Ascending aorta (tissue), 2 donors: ENCODE results near the gene GSTO2. TPM values are rescaled to one million over a fixed set of nuclear protein-coding genes. Genes with fewer than 3 reads are reported as not detected.
A peak's percentile ranks its signal among the peaks of the same experiment; 100 is the strongest.

Experiments
- DNase-seq, 2 donors: peaks; one replicate each; pipeline ENCODE4 v3.0.0-alpha.2; 2019; ENCODE audit warnings: low spot score in 2 of 2
- H3K27ac ChIP-seq, 2 donors: fragments of 200-600 bp; sonication (generic); one replicate each; pipeline ENCODE4 v1.5.1; 2016 to 2017; ENCODE audit warnings: mild to moderate bottlenecking in 1 of 2
- H3K27me3 ChIP-seq: fragments of 200-600 bp; sonication (generic); one replicate; pipeline ENCODE4 v1.5.1; 2017
- H3K36me3 ChIP-seq, 2 donors: fragments of 200-600 bp; sonication (generic); one replicate each; pipeline ENCODE4 v1.5.1; 2016
- H3K4me1 ChIP-seq, 2 donors: fragments of 200-600 bp; sonication (generic); one replicate each; pipeline ENCODE4 v1.5.1; 2016 to 2017; ENCODE audit warnings: mild to moderate bottlenecking in 1 of 2
- H3K4me3 ChIP-seq, 2 donors: fragments of 200-600 bp; sonication (generic); one replicate each; pipeline ENCODE4 v1.5.1; 2016 to 2017; ENCODE audit warnings: mild to moderate bottlenecking in 1 of 2
- H3K9me3 ChIP-seq, 2 donors: fragments of 200-600 bp; sonication (generic); one replicate each; pipeline ENCODE4 v1.5.1; 2016
- intact Hi-C: fragments of 100-400 bp; cut with DNase I; formaldehyde crosslinking; loops from one replicate; pipeline ENCODE4 v1.15.1; 2023
- total RNA-seq: library from RNA; depleted of rRNA; stranded (reverse); fragments of >200 nt; gene quantifications from one replicate; pipeline ENCODE4 v1.1.0, GENCODE V29; 2016
- TF ChIP-seq, protein P1 (sequence below), 3 experiments: fragments of 200-600 bp in 2 of 3; fragments of 450-650 bp in 1 of 3; sonication (generic) in 2 of 3; IDR thresholded peaks; one replicate each; pipeline ENCODE4 v1.5.1; 2016 to 2019; ENCODE audit warnings: antibody characterized with exemption in 3 of 3, mild to moderate bottlenecking in 1 of 3, moderate library complexity in 1 of 3

The GSTO2 gene
- total RNA-seq, 1 donor from 2014 or later = not detected

DNA sequence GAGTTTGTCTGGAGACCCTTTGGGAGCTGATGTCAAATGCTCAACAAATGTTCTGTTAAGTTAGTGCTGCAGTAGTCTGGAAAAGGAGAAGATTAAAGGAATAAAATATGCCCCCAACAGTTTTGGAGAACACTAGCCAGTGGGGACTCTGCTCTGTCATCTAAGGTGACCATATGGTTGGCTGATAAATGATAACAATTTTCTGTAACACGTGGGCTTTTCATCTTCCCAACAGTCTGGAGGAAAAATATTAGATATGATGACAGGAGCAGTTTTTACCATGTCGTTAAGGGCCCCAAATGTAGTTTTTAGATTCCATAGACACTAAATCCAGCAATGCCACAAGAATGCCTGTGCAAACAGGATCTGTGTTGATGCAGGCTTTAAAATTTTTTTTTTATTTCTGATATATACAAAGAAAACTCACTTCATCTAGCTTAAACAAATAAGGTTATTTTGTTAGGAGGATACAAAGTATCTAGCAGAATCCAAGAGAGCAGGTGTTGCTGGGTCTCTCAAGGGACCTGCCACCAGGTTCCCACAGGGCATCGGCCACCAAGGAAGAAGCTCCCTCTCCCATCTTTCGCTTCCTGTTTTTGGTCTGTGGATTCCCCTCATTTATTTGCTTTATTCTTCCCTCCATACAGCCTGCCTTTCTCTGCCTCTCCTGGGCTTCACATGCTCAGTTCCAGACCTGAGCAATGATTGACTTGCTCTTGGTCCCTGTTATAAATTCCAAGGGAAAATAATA, 78.5 kb downstream of the GSTO2 start:
- no peak for DNase-seq
- H3K27ac ChIP-seq = no peak overlapping the region
- intact Hi-C loops = no loop called here
- TF ChIP-seq, protein P1, sequence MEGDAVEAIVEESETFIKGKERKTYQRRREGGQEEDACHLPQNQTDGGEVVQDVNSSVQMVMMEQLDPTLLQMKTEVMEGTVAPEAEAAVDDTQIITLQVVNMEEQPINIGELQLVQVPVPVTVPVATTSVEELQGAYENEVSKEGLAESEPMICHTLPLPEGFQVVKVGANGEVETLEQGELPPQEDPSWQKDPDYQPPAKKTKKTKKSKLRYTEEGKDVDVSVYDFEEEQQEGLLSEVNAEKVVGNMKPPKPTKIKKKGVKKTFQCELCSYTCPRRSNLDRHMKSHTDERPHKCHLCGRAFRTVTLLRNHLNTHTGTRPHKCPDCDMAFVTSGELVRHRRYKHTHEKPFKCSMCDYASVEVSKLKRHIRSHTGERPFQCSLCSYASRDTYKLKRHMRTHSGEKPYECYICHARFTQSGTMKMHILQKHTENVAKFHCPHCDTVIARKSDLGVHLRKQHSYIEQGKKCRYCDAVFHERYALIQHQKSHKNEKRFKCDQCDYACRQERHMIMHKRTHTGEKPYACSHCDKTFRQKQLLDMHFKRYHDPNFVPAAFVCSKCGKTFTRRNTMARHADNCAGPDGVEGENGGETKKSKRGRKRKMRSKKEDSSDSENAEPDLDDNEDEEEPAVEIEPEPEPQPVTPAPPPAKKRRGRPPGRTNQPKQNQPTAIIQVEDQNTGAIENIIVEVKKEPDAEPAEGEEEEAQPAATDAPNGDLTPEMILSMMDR (IDR thresholded peaks at IDR 0.05) = no peak
- no peaks in the 10 kb centered on the region for H3K36me3 ChIP-seq
- no peaks in the 10 kb centered on the region for H3K9me3 ChIP-seq
- H3K27me3 ChIP-seq = no peaks in the 10 kb centered on the region
- H3K4me3 ChIP-seq = no peak overlapping the region
- H3K4me1 ChIP-seq = peaks cover 0 to 3% of the 10 kb centered on the region in 2 donors

GRCh38 chr10:104348601-104349000, 79.6 kb downstream of the GSTO2 start:
- Histone ChIP-seq H3K4me1 (peaks cover 2 to 7% of the 10 kb centered on the region in 2 donors), H3K36me3 (no peaks in the 10 kb centered on the region), H3K9me3 (no peaks in the 10 kb centered on the region), H3K27ac (no peak overlapping the region), H3K27me3 (no peaks in the 10 kb centered on the region), H3K4me3 (no peak overlapping the region)
- intact Hi-C loops = no loop called here
- TF ChIP-seq, protein P1 (IDR thresholded peaks at IDR 0.05) = no peak
- DNase-seq = no peak

DNA sequence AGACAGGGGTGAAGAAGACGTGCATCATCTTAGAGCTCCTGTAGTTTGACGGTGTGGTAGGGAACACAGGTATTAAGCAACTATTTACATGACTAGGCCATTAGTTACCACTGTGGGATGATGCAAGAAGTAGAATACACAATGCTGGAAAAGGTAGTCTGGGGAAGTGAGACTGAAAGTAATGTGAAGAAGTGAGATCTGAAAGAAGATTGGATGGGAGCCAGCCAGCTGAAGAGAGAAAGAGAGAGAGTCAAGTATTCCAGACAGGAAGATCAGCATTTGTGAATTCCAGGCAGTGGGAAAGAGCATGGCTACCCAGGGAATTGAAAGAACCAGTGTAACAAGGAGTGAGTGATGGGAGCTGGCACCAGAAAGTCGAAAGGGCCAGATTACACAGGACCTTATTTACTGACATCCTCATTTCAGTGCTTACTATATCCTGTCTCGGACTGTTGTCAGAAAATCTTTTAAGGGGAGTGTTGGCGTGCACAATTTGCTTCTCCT, 80.7 kb downstream of the GSTO2 start:
- Histone ChIP-seq H3K27me3 (no peaks in the 10 kb centered on the region), H3K4me1 (peaks cover 2 to 12% of the 10 kb centered on the region in 2 donors), H3K27ac (peak overlapping the region; percentile 2 to 54), H3K4me3 (peak overlapping the region; percentile 21 to 30), H3K9me3 (no peaks in the 10 kb centered on the region), H3K36me3 (no peaks in the 10 kb centered on the region)
- intact Hi-C loops = loop anchor here (1.0 to 5.0 kb wide), 3 partner anchors 9 to 227 kb away; partner anchors contain the start of gene SFR1
- TF ChIP-seq, protein P1 (IDR thresholded peaks at IDR 0.05) = no peak
- no peak for DNase-seq

DNA sequence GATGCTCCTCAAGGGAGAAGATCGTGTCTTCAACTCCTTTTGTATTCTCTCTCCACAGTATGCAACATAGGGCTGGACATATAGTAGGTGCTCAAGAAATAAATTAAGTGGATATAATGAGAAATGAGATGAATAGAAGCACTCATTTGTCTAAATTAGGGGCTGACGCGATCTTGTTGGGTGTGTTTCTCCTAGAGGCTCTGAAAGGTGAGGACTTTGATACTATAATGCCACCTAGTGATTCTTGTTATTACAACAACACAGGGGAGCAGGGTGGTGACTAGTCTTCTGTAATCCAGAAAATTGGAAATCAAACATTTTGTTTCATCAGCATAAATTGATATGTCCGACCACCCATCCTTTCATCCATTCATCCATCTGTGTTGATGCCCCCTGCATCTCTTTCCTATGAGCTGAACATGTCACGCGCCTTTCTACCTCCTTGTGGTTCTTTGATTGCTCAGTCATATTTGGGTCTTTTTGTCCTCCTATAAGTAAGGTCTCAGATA, 81.2 kb downstream of the GSTO2 start:
- H3K4me3 ChIP-seq = peak overlapping the region; percentile 21 to 30
- H3K27me3 ChIP-seq = no peaks in the 10 kb centered on the region
- no peaks in the 10 kb centered on the region for H3K9me3 ChIP-seq
- DNase-seq = no peak
- no peaks in the 10 kb centered on the region for H3K36me3 ChIP-seq
- peaks cover 2 to 12% of the 10 kb centered on the region in 2 donors for H3K4me1 ChIP-seq
- peak overlapping the region; percentile 2 to 54 for H3K27ac ChIP-seq
- intact Hi-C loops = loop anchor here (1.0 to 5.0 kb wide), 2 partner anchors 59 to 228 kb away; partner anchors contain the start of gene SFR1
- TF ChIP-seq, protein P1 (IDR thresholded peaks at IDR 0.05) = peak; percentile 68 to 70 (median 69)

- H3K36me3 ChIP-seq = no peaks in the 10 kb centered on the region
Measured at GRCh38 chr10:104351061-104351702, 82.2 kb downstream of the GSTO2 start.

More at GRCh38 chr10:104351061-104351702, 82.2 kb downstream of the GSTO2 start:
- Histone ChIP-seq H3K27me3 (no peaks in the 10 kb centered on the region), H3K27ac (no peak overlapping the region), H3K9me3 (no peaks in the 10 kb centered on the region), H3K4me1 (peaks cover 2 to 12% of the 10 kb centered on the region in 2 donors), H3K4me3 (no peak overlapping the region)
- TF ChIP-seq, protein P1 (IDR thresholded peaks at IDR 0.05) = no peak
- intact Hi-C loops = loop anchor here (5.0 kb wide), 1 partner anchor 229 kb away; the partner anchor contains the start of gene SFR1
- DNase-seq = no peak
